MM.1S (cell line): ENCODE results near the gene NEK11.

Source experiments
- EZH2 ChIP-seq: fragments of 300-600 bp; sonication (generic); optimal IDR thresholded peaks from 2 replicates; pipeline ENCODE3; 2017; ENCODE audit warnings: low read depth, mild to moderate bottlenecking, antibody characterized with exemption, low read length, mixed read lengths
- EZH2phosphoT487 ChIP-seq: fragments of 300-600 bp; sonication (generic); IDR thresholded peaks from 2 replicates; pipeline ENCODE4 v1.6.1; 2018; ENCODE audit warnings: antibody characterized with exemption, low read length
- TF ChIP-seq, protein P1 (sequence below): fragments of 300-600 bp; sonication (generic); IDR thresholded peaks from 2 replicates; pipeline ENCODE4 v1.5.1; 2016; ENCODE audit warnings: antibody characterized with exemption, low read length, mixed read lengths

DNA sequence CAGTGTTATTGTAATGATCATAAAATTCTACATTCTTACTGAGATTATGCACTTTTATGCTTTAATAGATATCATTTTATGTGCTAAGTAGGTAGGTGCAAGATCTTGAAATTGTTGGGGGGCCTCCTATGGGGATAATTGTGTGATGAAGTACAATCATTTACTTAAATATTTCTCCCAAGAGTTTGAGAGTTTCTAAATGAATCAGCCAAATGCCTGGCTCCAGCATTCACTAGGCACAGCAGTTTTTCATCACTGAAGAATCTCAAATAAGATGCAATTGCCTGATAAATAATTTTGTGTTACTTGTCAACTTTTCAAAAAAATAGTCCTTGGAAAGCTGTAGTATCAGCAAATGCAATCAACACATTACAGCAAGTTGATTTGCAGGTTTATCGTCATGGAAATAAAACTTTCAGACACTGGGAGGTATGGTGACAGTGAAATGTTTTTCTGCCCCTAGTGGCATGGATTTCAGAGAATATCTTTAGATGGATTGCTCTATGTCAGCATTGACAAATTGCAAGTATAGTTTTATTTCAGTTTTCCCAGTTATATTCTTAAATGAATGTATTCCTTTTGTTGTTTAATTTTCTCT lies 167.1 kb downstream of the NEK11 start:
- TF ChIP-seq EZH2phosphoT487 (no peak), EZH2 (no peak)
- TF ChIP-seq, protein P1, sequence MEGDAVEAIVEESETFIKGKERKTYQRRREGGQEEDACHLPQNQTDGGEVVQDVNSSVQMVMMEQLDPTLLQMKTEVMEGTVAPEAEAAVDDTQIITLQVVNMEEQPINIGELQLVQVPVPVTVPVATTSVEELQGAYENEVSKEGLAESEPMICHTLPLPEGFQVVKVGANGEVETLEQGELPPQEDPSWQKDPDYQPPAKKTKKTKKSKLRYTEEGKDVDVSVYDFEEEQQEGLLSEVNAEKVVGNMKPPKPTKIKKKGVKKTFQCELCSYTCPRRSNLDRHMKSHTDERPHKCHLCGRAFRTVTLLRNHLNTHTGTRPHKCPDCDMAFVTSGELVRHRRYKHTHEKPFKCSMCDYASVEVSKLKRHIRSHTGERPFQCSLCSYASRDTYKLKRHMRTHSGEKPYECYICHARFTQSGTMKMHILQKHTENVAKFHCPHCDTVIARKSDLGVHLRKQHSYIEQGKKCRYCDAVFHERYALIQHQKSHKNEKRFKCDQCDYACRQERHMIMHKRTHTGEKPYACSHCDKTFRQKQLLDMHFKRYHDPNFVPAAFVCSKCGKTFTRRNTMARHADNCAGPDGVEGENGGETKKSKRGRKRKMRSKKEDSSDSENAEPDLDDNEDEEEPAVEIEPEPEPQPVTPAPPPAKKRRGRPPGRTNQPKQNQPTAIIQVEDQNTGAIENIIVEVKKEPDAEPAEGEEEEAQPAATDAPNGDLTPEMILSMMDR, result no peak; the same call in 1 of the 2 replicates
